Bone marrow (tissue), 2 donors: ENCODE data around the gene SLC35F1.

Source experiments
- DNase-seq, 2 donors: peaks; one replicate each; lab custom pipeline; 2025; lab: John Stamatoyannopoulos, UW

SLC35F1 gene

DNA sequence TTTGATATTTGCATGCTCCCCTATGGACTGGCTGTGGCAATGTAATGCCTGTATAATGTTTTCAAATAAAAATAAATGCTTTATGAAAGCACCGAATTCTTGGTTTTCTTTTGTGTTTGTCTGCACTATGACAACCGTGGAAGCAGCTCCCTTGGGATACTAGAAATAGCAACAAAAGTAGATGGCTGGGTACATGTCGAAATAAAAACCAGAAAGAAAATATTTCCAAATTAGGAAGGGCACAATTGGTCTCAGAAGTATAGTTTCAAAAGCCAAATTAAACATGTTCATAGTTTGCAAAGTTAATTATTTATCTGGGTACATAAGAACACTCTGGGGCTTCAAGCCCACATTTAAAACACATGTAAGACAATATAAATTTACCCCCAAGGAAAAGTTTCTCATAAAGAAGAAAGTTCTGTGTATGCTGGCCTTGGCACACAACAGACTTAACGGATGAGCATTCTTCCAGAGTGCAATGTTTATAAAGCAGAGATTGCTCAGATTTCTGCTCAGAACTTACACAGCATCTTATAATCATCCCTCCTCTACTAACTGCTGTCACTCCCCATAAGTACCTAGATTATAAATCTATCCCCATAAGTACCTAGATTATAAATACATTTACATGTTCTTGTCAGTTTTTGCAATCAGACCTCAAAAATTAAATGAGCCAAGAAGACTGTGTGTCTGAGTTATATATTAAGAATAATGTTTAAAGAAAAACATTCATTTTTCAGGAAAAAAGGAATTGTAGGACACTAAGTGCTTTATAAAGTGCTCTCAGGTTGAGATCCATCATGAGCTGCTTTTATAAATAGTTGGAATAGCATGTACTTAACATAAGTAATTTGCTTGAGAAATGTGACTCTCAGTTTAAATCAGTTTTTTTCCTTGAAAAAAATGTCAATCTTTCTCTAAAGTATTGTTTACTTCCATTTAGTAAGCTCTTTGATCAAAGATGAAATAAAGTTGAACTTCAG, 410.8 kb downstream of the SLC35F1 start:
- no peak for DNase-seq

DNA sequence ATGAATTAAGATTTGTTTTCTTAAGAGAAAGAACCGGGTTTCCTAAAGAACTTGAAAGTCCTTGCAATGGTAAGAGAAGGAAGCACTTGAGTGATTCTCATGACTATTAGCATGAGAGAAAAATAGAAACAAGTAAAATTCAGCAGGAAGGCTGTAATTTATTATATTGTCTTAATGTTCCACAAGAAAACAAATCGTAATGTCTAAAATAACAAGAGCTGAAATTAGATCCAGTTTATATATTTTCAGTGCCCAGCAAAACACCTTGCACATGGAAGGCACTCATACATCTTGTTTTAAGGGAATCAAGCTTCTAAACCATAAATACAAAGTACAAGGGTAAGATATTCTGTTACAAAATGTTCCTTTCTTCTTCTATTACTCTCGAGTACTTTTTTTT, 411.6 kb downstream of the SLC35F1 start:
- no peak for DNase-seq

DNA sequence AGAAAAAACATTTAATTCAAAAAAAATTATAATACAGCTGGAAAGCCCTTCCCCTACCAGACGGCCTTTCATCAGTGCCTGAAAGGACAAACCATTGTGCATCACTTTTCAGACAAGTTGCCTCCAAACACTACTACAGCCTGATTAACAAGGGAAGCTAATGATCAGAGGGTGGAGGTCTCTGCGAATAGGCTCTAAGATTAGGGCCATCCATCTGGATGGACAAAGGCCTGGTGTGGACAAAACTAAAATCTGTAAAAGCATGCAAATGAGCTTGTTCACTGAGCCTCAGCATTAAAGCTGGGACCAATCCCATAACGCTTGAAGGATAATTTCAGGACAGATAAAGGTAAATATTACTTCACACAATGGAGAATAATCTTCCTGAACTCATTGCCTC, 412.4 kb downstream of the SLC35F1 start:
- no peak for DNase-seq

DNA sequence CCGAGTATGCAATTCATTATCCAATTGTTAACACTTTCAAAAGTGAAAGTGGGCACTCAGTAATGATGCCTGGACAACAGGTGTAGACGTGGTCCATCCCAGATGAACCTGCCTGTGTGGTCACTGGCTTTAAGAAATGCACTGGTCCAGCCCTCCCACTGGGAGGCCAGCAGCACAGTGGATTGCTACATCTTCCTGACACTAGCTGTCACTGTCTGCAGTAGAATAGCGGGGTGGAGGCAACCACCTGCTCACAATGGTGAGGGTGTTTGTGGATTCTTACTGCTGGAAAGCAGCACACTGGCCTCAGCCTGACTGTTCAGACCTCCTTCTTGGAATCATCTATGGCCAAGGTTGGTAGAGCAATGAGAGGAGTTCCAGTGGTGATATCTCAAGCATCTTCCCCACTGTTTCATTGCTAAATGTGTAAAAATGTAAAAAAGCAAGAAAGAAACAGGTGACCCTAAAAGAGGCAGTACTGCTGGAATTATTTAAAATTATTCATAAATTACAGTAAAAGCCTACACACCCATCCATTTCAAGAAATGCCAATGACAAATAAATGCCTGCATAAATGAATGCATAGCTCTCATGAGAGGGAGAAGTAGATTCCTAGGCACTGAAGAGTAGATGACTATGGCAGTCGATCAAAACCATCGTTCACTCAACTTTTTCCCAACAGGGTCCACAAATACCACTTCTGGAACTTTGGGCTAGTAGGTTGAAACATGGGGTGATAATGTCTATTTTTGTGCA, 413.0 kb downstream of the SLC35F1 start:
- DNase-seq: no peak

DNA sequence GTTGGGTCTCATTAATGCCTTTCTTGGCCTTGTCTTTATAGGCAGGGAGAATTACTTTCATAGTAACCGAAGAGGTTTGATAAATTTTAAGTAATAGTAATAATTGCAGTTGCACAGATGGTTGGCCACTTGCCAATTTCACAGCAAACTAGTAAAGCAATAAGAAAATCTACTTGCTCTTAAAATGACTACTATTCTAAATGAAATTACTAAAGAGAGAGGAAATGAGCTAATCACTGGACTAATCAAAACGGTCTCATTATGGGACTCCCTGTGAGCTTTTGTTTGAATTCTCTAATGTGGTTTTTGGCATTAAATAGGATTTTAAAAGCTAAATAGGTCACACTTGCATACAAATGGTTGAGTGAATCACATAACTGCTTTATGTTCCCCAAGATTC, 413.6 kb downstream of the SLC35F1 start:
- no peak for DNase-seq

DNA sequence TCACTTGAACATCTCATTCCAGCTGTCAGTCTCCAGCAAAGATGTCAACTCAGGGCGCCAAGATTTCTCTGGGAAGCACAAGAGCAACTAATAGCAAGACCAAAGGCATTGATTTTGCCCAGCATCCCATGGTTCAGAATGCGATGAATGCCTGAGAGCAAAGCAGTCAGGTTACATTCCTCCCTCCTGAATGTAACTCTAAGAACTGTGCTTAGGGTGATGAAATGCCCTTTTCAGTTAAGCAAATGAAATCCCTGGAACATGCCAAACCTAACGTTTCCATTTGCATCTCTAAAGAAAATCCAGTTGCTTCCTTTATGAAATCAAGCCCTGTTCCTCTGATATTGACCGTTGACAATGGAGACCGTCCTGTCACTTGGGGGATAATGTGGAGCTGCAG, 417.1 kb downstream of the SLC35F1 start:
- DNase-seq: no peak

DNA sequence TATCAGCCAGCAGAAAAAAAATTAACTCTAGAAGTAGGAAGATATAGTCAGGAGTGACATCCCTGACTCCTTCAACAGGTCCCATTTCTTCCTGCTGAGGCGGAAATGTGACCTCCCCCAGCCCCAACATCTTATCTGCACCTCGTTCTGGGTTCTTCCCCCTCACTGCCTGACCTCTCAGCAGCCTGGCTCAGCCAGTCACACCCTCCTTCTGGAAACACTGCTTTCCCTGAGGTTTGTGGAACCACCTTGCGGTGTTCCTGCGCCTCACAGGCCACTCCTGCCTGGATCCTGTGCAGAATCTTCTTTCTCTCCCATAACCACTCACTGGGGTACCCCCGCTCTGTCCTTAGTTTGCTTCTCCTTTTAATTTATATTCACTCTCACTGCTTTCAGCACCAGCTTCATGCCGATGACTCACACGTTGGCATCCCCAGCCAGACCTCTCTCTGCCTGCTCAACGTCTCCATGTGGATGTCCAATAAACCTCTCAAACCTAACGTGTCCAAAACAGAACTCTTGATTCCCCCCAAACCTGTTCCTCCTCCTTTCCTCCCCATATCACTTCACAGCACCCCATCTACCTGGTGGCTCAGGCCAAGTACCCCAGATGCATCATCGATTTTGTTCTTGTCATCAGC, 418.3 kb downstream of the SLC35F1 start:
- DNase-seq: no peak

DNA sequence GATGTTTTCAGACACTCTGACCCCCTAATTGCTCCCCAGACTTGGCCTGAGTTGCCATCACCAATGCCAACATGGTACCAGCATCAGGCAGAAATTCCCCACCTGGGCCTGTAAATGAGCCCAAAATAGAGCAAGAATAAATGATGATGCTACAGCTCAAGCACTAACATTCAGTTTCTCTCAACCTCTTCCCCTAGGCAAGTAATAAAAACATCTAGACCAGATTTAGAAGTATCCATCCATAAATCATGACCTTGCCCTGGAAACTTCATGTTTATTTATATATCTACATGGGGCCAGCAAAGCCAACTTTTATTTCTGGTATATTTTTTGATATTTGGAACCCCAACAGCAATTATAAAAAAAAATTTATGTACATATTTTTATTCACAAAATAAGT, 419.6 kb downstream of the SLC35F1 start:
- no peak for DNase-seq

DNA sequence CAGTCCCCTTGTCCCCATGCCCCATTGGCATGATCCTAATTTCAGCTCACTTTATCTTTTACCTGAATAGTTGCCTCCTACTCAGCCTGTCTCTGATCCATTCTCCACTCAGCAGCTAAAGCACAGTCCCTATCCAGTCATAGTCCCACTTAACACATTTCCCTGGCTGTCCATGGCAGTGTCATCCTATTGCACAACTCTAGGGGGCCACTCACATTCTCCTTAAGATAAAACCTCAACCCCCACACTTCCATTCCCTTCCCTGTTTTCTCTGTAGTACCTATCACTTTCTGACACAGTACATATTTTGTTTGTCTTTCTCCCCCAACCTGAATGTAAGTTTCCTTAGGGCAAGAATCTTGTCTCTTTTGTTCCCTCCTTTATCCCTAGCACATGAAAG, 420.2 kb downstream of the SLC35F1 start:
- no peak for DNase-seq

DNA sequence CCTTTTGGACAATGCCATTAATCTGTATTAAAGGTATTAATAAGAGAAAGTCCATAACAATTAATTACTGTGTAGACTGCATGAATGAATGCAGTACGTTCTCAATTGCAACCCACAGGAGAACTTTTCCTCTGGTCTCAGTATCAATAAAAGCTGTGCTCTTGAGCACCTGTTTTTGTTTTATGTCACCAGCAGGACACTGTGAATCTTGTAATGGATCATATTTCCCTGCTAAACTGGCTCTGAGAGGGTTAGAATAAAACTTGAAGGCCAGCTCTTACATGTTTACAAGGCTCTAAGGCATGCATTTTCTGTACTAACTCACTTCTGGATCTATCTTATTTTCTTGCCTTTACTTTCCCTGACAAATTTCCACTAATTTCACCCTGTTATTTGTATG, 426.7 kb downstream of the SLC35F1 start:
- no peak for DNase-seq

DNA sequence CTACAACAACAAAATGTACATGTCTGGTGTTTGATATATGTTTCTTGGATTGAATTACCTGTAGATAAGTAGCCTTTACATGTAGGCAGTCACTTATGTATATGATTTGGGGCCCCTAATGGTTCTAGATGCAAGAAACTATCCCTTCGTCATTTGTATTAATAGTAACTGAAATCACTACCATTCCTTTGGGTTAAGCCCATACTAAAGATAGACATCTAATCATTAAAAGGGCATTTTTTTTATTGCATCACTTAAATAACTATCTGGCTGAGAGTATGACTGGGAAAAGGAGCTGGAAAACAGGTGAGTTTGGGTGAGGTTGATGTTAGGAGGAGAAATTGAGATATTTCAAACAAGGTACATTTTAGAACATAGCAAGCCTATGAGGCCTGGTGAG, 427.6 kb downstream of the SLC35F1 start:
- DNase-seq: no peak

DNA sequence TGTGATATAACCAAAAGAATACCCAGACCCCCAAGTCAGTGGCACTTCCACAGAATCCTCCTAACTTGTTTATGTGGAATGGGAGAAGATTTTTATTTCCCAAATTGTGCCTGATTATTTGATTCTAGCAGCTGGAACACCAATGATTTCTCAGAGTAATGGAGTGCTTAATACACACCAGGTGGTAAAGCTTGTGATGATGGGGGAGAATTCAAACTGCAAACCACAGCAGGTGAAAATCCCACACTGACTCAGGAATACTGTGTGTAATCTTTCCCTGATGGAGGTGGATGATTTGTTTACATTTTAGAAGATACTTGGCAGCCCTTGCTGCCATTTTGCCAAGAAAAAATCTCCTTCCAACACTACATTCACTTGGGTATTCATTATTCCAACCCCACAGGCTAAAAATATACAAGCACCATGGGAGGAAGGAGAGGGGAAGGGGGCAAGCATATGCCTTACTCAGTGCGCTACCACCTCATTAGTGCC, 428.3 kb downstream of the SLC35F1 start:
- DNase-seq: no peak

DNA sequence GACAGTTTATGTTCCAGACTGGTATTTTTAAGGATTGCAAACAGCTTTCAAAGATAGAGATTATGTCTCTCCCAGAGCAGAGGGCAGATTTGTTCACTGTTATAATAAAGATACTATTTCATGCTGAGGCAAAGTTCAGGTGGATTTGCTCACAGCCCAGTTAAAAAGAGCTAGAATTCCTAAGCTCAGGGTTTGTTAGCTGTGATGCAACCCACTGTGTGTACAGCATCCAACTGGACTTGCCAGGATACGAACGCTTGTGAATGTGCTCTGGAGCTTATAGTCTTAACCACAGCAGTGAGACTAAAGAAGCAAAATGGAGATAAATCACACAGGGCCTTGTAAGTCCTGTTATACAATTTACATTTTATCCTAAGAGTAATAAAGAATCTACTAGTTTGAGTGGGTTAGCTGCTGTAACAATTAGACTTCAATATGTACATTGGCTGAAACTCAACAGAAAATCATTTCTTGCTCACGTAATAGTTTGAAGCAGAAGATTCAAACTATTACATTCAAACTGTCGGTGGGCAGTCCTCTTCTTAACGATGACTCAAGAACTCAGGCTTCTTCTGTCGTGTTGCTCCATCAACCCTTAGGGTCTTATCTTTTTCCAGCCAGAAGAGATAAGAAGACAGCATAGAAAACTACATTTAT, 437.1 kb downstream of the SLC35F1 start:
- DNase-seq: no peak

DNA sequence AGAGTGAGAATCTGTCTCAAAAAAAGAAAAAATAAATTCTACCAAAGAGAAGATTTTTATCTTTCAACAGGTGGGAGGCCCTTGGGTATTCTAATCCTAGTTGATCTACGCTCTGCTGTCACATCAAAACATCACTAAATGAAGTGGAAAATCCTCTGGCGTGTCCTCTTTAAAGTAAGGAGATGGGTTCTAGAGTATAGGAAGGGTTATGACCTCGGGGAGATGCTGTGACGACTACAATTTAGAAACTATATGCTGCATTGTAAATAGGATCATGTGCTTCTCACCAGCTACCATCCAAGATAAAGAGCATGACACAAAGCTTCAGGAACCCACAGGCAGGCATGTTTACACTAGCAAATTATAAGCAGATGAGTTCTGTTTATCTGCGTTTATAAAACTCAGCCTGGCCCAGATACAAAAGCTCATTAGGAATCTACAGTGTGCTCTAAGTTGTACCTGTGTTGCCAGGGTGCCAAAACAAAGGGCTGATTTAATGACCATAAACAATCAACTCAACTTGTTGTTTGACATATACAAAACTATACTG, 443.9 kb downstream of the SLC35F1 start:
- DNase-seq: no peak

DNA sequence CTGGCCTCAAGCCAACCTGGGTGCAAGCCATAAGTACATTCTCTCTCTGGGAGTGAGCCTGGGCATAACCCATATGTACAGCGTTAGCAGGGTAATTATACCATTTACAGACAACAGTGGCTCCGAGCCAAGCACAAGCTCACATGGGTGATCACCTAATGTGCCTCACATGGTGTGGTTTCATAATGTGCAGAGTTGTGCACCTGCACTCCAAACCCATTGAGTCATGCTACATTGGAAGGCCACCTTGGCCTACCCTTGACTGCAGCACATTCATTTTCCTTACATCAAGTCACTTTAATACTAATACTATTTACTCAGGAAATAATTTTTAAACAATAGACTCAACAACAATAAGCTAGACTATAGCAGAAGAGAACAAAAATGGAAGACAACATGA, 446.5 kb downstream of the SLC35F1 start:
- DNase-seq: no peak

DNA sequence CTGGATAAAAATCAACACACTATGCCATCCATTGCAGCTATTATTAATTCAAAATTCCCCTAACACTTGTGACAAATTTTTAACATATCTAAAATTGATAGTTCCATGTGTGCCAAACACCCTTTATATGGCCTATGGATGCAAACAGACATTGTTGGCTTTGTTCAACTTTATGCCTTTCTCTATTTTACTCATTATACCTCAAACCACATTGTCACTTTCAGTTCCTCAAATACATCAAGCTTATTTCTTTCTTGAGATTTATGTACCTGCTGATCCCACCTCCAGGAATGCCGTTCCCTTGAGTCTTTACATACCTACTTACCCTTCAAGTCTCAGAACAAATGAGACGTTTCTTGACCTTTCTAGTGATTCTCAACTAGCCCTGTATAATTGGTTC, 447.6 kb downstream of the SLC35F1 start:
- no peak for DNase-seq

DNA sequence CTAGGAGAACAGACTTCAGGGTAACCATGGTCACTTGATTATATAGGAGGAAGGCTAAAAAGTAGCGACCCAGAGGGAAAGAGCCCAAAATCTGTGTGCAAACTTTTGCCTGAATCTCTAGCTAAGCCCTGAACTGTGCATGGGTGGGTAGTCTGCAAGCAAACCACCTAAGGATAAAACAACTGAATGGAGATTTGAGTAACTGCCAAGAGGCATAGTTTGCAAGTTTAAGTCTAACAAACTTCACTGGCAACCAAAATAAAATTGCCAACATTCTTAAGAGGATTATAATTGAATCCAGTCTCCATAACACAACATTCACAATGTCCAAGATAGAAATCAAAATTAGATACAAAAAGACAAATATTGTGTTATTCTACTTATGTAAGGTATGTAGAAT, 449.0 kb downstream of the SLC35F1 start:
- no peak for DNase-seq

DNA sequence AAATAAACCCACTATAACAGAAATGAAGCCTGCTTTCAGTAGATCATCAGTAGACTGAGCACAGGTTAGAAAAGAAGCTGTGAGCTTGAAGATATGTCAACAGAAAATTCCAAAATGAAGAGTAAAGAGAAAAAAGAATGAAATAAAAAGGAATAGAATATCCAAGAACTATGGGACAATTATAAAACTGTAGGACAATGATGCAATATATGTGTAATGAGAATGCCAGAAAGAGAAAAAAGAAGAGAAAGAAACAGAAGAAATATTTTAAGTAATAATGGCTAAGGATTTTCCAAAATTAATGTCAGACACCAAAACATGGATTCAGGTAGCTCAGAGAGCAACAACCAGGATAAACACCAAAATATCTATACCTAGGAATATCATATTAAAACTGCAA, 449.6 kb downstream of the SLC35F1 start:
- no peak for DNase-seq
